ENCODE results near the gene ADISSP.
"Not testable (repeated sequence)": the region's sequence is repeated elsewhere in the genome, so short reads cannot be mapped to it uniquely, and the experiment has no call there.

The ADISSP gene

DNA sequence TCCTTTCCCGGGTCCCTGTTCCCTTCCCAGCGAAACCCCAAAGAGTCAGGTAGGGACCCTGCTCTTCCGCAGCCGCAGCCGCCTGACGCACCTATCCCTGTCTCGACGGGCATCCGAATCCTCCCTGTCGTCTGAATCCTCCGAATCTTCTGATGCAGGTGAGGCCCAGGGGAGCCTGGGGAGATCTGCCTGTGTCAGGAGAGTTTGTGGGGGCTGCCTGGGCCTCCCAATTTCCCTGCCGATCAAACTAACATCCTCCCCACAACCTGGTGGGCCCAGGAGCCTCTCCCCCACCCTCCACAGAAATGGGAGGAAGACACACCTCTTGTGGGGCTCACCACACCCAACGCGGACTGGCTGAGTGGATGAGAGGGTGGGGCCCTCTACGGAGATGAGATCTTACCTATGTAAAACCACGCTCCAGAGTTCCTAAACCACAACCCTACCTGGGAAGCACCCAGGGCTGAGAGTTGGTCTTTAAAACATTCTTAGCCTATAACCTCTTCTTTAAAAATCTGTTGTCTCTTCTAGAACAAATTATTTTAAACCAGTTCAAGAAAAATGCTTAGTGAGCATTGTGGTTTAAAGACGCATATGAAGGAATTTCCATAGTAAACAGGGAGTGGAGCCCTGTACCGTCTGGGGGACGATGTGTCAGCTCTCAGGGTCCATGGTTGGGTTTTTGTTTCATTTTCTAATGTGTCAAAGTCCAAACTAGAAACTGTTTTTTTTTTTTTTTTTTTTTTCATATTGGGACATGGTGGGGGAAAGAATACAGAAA, 30.2 kb upstream of the ADISSP start:
- no peak for DNase-seq (ENCODE audit: low read depth)

DNA sequence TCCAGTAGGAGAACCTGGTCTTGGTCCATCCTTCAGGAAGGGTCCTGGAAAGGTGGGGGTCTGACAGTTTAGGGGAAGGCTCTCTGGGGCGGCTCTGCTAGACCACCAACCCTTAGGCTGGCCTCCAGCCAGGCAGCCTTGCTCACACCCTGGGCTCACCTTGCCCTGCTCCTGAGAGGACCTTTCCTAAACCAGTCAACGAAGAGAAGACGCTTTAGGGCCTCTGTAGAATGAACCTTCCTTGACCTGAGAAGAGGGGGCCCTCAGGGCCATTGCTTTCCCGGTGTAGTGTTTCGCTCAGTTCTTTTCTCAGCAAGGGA, 29.6 kb upstream of the ADISSP start:
- no peak for DNase-seq (ENCODE audit: low read depth)

DNA sequence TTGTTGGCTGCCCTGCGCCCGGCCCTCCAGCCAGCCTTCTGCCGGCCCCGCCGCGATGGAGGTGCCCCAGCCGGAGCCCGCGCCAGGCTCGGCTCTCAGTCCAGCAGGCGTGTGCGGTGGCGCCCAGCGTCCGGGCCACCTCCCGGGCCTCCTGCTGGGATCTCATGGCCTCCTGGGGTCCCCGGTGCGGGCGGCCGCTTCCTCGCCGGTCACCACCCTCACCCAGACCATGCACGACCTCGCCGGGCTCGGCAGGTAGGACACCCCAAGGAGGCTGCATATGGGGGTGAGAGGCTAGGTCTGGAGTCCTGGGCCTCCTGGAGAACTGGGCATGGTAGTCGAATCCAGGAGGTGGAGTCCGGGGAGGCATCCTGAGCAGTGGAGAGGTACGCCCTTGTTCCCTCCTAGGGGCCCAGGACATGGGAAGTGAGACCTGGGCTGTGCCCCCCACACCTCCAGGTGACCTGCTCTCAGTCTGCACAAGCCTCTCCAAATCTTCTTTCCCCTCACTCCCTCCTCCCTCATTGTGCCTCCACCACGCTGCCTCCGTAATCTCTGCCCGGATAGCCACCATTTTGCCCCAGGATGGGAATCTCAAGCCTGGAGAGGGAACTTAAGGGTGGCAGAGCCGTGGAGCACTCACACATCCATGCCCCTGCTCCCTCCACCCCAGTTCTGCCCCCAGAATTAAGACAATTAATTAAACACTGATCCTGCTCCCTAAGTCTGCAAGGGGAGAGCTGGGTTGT, 29.1 kb upstream of the ADISSP start:
- no peak for DNase-seq (ENCODE audit: low read depth)

DNA sequence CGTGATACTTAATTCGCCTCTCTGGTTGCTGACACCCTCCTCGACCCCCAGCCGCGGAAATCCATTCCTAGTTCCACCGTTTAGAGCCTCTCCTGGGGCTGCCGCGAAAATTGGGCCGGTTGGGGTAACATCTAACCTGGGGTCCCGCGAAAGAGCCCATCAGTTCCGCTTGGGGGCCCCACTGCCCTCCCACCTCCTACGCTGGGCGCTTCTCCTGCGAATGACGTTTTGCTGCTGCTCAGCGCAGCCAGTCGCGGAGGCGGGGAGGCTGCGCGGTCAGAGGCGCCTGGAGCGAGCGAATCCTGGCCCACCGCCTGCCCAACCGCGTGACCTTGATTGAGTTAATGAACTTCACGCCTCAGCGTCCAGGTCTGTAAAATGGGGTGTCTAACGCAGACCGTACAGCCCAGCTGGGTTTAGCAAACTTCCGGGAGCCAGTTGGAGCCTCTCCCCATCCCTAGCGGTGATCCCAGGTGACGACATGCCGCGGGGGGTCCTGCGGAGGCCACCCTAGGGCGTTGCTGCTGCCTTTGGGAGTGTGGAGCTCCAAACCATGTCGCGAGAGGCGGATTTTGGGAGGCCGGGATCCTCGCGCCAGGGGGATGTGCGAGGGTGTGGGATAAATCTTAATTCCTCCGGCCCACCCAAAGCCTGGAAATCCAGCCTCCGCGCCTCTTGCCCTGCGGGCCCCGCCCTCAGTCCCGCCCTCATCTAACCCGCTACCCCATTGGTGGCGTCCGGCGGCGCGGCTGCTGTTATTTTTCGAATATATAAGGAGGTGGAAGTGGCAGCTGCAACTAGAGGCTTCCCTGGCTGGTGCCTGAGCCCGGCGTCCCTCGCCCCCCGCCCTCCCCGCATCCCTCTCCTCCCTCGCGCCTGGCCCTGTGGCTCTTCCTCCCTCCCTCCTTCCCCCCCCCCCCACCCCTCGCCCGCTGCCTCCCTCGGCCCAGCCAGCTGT, 28.2 kb upstream of the ADISSP start, which contains the start of gene CDC25B:
CDC25B (plus strand) TSS at position 800 of the 958 bp plus-strand sequence. CDS start 222 bp downstream, outside the sequence.
- peak; percentile 86 for DNase-seq (ENCODE audit: low read depth)

DNA sequence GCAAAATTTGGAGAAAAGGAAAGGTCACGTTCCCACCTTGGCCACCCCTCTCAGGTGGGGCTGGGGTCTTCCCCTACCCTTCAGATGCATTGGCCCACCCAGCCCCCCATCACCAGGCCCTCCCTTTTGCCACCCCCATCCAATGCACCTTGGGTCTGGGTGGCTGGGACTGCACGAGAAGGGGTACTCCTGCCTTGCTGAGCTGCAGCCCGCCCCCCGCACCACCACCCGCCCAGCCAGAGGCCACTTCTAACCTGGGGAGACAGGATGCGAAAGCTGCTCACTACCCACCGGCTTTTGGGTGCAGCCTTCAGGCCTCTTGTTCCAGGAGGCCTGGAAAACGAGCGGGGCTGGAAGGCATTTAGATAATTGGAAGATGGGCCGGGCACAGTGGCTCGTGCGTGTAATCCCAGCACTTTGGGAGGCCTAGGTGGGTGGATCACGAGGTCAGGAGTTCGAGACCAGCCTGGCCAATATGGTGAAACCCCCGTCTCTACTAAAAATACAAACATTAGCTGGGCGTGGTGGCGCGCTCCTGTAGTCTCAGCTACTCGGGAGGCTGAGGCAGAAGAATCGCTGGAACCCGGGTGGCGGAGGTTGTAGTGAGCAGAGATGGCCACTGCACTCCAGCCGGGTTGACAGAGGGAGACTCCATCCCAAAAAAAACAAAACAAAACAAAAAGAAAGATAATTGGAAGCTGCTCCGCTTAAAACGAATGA, 27.3 kb upstream of the ADISSP start:
- no peak for DNase-seq (ENCODE audit: low read depth)

DNA sequence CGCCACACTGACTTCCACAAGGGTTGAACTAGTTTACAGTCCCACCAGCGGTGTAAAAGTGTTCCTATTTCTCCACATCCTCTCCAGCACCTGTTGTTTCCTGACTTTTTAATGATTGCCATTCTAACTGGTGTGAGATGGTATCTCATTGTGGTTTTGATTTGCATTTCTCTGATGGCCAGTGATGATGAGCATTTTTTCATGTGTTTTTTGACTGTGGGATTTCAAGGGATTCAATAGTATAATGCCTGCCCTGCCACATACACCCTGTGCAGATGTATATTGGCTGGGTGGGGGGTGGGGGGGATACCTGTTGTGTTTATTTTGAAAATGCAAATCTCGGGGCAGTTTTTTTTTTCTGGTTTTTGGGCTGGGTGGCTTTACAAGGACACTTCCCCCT, 26.6 kb upstream of the ADISSP start:
- not testable (repeated sequence) for DNase-seq (ENCODE audit: low read depth)

DNA sequence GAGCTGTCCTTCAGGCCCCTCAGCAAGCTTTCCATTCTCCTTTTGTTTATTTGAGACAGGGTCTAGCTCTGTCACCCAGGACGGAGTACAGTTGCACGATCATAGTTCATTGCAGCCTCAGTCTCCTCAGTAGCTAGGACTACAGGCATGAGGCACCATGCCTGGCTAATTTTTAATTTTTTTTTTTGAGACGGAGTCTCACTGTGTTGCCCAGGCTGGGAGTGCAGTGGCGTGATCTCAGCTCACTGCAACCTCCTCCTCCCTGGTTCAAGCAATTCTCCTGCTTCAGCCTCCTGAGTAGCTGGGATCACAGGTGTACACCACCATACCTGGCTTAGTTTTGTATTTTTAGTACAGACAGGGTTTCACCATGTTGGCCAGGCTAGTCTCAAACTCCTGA, 21.6 kb upstream of the ADISSP start:
- not testable (repeated sequence) for DNase-seq (ENCODE audit: low read depth)

DNA sequence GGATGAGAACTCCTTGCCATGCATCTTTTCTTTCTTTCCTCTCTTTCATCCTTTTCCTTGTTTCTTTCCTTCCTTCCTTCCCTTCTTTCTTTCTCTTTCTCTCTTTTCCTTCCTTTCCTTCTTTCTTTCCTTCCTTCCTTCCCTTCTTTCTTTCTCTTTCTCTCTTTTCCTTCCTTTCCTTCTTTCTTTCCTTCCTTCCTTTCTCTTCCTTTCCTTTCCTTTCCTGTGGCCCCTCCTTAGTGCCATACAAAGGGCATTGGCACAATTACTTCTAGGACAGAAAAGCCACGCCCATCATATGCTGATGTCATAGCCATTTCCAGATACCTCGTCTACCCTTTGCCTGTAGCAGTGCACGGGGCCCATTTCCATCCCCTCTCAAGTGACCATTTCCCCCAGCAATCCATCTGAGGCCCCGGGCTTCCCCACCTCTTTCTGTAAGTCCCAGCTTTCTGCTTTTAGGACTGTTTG, 21.2 kb upstream of the ADISSP start:
- DNase-seq (ENCODE audit: low read depth): no peak

DNA sequence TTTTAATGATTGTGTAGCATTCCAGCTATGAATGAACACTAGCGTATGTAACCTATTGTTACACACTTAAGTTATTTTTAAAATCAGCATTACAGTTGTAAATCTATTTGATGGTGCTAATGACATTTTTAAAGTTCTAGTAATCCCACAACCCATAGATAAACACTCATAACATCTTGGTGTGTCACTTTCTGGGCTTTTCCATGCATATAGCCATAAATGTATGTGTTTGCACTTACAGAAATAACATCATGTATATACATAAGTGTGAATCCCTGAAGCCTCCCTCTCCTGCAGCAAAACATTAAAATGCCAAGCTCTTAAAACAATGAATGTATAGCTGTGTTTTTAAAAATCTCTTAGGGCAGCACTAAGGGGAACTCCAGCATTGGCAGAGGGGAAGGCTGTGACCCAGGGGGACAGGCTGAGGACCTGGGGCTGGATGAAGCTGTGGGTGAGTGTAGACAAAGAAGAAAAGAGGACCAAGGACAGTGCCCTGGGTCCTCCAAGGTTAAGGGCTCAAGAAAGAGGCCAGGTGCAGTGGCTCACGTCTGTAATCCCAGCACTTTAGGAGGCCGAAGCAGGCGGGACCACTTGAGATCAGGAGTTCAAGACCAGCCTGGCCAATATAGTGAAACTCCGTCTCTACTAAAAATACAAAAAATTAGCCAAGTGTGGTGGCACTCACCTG, 19.9 kb upstream of the ADISSP start:
- DNase-seq (ENCODE audit: low read depth): no peak

DNA sequence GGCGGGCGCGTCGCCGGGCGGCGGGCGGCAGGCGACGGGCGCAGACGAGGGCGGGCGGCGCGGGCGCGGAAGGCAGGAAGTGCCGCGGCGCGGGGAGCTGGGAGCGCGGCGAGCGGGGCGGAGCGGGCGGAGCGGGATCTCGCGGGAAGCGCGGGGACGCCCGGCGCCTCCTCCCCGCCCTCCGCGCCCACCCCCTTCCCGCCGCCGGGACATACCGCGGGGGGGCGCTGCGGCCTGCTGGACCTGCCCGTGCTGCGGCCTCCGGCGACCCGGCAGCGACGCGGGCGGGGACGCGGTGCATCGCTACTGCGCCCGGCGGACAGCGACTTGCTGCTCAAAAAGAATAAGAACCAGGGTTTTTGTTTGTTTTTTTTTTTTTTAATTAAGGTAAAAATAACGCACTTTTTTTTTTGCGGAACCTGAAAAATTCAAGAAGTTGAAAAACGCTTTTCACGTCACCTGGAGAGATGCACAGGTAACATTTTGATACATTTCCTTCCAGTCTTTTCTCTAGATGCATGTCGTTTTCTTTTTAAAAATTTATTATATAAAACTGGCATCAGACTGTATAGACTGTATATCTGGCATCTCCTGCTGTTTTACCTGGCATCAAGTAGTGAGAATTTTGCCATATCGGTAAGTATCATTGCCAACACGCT, 19.2 kb upstream of the ADISSP start, which contains the start of gene CENPB:
CENPB (minus strand) TSS at position 76 of the 659 bp plus-strand sequence. CDS start 257 bp downstream, outside the sequence.
- peak; percentile 87 for DNase-seq (ENCODE audit: low read depth)

DNA sequence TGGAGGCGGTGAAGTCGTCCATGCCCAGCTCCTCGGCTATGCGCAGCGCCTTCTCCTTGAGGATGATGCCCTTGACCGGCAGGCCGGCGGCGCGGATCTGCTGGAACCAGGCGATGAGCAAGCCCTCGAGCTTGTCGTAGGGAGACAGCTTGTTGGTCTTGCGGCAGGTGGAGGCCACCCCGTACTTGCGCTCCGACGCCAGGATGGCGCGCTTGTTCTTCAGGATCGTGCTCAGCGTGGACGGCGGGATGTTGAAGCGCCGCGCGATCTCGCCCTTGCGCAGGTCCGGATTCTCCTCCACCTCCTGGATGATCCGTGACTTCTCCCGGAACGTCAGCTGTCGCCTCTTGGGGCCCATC, 18.6 kb upstream of the ADISSP start:
- no peak for DNase-seq (ENCODE audit: low read depth)

DNA sequence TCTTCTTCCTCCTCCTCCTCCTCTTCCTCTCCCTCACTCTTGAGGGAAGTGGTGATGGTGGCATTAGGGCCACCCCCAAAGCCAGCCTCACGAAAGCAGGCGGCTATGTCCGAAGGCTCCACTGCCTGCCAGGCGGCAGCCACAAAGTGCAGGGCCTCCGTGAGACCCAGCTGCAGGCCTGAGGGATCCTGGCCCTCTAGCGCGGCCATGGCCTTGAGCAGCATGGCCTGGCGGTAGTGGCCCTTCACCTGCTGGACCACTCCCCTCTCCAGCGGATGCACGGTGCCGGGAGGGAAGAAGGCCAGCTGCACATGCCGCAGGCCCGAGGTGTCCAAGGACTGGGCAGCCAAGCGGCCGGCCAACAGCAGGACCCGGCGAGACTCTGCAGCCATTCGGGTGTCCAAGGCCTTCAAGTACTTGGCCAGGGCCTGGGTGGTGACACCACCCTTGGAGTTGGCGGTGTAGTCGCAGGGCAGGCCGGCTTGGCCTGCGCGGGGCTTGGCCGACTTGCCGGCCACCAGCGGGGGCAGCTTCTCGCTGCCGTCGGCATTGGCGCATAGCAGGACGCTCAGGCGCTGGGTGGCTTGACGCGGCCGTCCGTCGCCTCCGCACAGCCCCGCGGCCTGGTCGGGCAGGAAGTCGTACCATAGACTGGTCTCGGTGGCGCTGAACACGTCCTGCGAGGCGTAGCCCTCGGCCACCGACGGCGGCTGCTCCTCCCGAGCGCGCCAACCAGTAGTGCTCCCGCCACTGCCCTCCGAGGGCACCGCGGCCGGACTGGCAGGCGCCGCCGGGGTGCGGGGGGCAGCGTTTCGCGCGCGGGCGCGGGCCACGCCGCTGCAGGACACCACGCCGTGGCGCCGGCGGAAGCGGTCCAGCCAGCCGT, 17.9 kb upstream of the ADISSP start:
- DNase-seq (ENCODE audit: low read depth): no peak

DNA sequence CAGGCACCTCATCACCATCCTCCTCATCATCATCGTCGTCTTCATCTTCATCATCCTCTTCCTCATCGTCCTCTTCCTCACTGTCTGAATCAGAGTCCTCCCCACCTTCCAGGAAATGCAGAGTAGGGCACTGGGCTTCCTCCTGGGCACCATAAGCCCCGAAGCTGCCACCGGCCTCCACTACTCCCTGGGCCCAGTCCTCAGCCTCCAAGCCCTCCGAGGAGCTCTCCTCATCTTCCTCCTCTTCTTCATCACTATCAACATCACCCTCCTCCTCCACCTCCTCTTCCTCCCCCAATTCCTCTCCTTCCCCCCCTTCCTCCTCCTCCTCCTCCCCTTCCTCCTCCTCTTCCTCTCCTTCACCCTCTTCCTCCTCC, 17.3 kb upstream of the ADISSP start:
- DNase-seq (ENCODE audit: low read depth): no peak

DNA sequence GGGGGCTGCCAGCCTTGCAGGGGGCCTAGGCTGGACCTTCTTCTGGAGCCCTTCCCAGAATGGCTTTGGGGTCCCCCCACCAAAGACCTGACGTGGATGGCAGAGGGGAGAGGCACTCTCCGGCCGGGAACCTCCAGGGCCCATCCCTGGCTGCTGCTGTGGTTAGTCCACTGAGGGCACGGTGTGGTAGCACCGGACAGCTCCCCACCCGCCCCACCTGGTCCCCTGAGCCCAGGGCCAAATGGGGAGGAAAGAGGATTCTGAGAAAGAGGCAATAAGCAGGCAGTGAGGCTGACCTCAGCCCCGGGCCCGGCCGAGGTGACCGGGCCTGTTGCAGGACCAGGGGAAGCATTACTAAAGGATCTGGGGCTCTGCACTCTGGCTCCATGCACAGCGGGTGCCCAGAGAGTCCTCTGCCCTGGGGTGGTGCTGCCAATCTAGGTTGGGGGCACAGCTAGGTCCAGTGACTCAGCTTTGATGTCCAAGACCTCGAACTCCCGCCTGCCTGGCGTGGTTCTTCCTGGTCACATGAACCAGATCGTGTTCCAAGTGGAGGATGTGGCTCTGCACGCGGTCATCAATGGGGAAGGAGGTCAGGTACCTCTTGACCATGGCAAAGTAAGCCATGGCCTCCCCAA, 16.8 kb upstream of the ADISSP start:
- DNase-seq (ENCODE audit: low read depth): no peak

DNA sequence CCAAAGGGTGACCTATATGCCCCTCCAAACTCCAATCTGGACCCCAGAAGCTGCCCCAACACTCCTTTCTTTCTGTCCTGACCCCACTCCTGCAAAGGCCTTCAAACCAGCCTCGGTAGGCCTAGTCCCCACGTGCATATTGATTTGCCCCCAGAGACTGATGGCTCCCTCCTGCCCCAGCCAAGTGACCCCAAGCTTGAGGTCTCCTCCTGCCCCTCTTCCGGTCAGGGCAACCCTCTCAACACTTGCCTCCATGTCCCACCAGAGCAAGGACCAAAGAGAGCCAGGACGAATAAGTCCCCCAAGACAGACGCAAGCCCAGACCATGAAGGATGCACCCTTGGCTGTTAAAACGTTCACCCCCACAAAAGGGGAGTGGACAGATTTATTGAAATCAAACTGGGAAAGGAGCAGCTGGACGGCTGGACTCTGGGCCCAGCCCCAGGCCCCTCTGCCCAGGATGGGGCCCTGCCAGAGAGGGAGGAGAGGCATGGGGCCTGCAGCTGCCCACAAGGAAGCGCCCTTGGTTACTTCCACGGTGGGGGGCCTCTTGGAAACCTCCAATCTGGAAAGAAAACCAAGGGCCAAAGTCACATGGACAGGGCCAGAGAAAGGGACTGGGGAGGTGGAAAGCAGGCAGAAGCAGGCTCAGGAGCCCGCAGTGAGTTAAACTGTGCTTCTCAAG, 16.1 kb upstream of the ADISSP start:
- no peak for DNase-seq (ENCODE audit: low read depth)

DNA sequence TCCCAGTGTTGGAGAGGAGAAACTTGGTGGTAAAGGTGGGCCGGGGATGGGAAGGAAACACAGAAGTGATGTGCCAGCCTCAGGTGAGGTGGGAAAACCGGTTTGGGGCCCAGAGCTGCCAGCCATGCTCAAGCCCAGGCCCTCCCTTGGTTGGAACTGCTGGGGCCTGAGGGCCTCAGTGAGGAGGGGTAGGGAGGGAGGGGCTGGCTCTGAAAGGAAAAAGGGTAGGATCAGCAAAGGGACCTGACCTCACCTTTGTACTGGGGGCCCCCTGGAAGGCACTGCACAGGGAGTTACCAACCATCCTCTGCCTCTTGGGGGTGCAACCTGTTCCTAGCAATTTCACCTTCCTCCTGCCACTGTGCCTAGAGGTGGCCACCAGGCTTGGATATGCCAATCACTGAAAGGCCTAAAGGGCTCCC, 15.5 kb upstream of the ADISSP start:
- DNase-seq (ENCODE audit: low read depth): no peak

DNA sequence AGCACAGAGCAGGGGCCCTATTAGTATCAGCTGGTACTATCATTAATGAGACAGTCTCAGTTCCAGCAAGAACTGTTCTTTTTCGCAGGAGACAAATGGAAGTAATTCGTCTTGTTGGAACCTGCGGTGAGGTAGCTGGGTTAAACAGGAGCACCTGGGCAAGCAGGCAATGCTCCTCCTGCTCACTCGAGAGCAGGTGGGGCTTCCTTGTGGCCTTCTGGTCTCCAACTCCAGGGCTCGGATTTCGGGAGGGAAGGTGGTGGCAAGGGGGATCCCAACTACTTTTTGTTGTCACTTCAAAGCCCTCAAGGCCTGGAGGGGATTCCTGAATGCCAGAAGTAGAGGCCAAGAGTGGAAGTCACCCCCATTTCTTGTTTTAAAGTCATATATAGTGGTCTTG, 15.0 kb upstream of the ADISSP start:
- no peak for DNase-seq (ENCODE audit: low read depth)

All from activated T-cell treated with anti-CD3 and anti-CD28 coated beads for 24 hours (primary cell).